DMS153 treated with DMSO at 0.1 percent for 48 hours (cell line): ENCODE results near the gene MYO1H.

Experiments
- DNase-seq: peaks from one replicate; lab custom pipeline; 2025; ENCODE audit not compliant: unreplicated experiment; lab: John Stamatoyannopoulos, UW

The MYO1H gene

GRCh38 chr12:109448272-109448671 lies 100.6 kb downstream of the MYO1H start:
- no peak for DNase-seq

GRCh38 chr12:109448707-109449390 lies 101.1 kb downstream of the MYO1H start:
- DNase-seq: no peak

- no peak for DNase-seq
These were observed 102.3 kb downstream of the MYO1H start for GRCh38 chr12:109449845-109450532.

- DNase-seq: no peak
These were observed 103.3 kb downstream of the MYO1H start for GRCh38 chr12:109450980-109451379.

- no peak for DNase-seq
These were observed 103.7 kb downstream of the MYO1H start for GRCh38 chr12:109451400-109451799.

GRCh38 chr12:109452489-109452888 lies 104.8 kb downstream of the MYO1H start:
- DNase-seq: no peak

- DNase-seq: no peak
These were observed 108.0 kb downstream of the MYO1H start for GRCh38 chr12:109455706-109456105.

GRCh38 chr12:109458086-109458485 lies 110.4 kb downstream of the MYO1H start:
- DNase-seq: no peak

GRCh38 chr12:109458771-109459208 lies 111.1 kb downstream of the MYO1H start:
- DNase-seq: no peak

GRCh38 chr12:109459247-109459646 lies 111.5 kb downstream of the MYO1H start:
- no peak for DNase-seq

- no peak for DNase-seq
These were observed 112.8 kb downstream of the MYO1H start for GRCh38 chr12:109460538-109460937.

GRCh38 chr12:109461049-109461845 lies 113.5 kb downstream of the MYO1H start:
- no peak for DNase-seq

- no peak for DNase-seq
These were observed 114.4 kb downstream of the MYO1H start for GRCh38 chr12:109461846-109462756.

- no peak for DNase-seq
These were observed 115.4 kb downstream of the MYO1H start for GRCh38 chr12:109462868-109463692.

GRCh38 chr12:109463756-109464155 lies 116.1 kb downstream of the MYO1H start:
- DNase-seq: no peak

GRCh38 chr12:109464642-109465351 lies 117.1 kb downstream of the MYO1H start:
- no peak for DNase-seq

- no peak for DNase-seq
These were observed 118.6 kb downstream of the MYO1H start for GRCh38 chr12:109466305-109466704.

- no peak for DNase-seq
These were observed 119.1 kb downstream of the MYO1H start for GRCh38 chr12:109466821-109467220.

GRCh38 chr12:109467978-109468676 lies 120.4 kb downstream of the MYO1H start:
- no peak for DNase-seq
